HEK293 (cell line): ENCODE measurements around the gene MTOR.

Source experiments
- CTCF ChIA-PET: fragments of 350-600 bp; formaldehyde crosslinking; extraction: SDS; loops from one replicate; lab custom pipeline; 2021; ENCODE audit warnings: antibody characterized with exemption; lab: Yijun Ruan, JAX
- POLR2A ChIA-PET: fragments of 300-600 bp; formaldehyde crosslinking; extraction: SDS; loops from one replicate; lab custom pipeline; 2020; ENCODE audit warnings: antibody characterized with exemption, inconsistent platforms; lab: Yijun Ruan, JAX
- H3K27ac ChIP-seq: fragments of 200-500 bp; sonication (Bioruptor generic); 2 replicates; pipeline ENCODE4 v1.5.1; 2014; ENCODE audit warnings: low read depth, low read length, control low read depth, inconsistent platforms; ENCODE audit errors: extremely low read depth
- H3K36me3 ChIP-seq, 2 experiments: fragments of 200-500 bp in 1 of 2; sonication (Bioruptor generic) in 1 of 2; 1 replicate in 1 of 2; 2 replicates in 1 of 2; pipeline ENCODE4 v1.5.1; 2014 to 2017; ENCODE audit warnings: inconsistent platforms in 2 of 2, low read length in 2 of 2; ENCODE audit not compliant: control insufficient read depth in 2 of 2, insufficient read depth in 1 of 2
- H3K4me1 ChIP-seq: fragments of 200-500 bp; sonication (Bioruptor generic); 2 replicates; pipeline ENCODE4 v1.5.1; 2014; ENCODE audit warnings: mild to moderate bottlenecking, low read length, inconsistent platforms; ENCODE audit not compliant: control insufficient read depth, insufficient read depth
- H3K4me3 ChIP-seq: 2 replicates; pipeline ENCODE4 v1.5.1; 2011; ENCODE audit warnings: low read depth, mild to moderate bottlenecking, control low read depth, low read length, moderate library complexity
- H3K9me3 ChIP-seq: fragments of 200-500 bp; sonication (Bioruptor generic); 2 replicates; pipeline ENCODE4 v1.5.1; 2014; ENCODE audit warnings: low read depth, low read length, inconsistent platforms; ENCODE audit not compliant: control insufficient read depth, insufficient read depth
- EGR2 ChIP-seq: fragments of 450-650 bp; formaldehyde crosslinking; IDR thresholded peaks from 2 replicates; pipeline ENCODE4 v1.5.1; 2016; ENCODE audit warnings: low read depth, missing biosample characterization, missing genetic modification characterization
- GLI2 ChIP-seq: fragments of 450-650 bp; formaldehyde crosslinking; IDR thresholded peaks from 2 replicates; pipeline ENCODE4; 2017; ENCODE audit warnings: missing biosample characterization, missing genetic modification characterization, low read depth, borderline replicate concordance
- GLI4 ChIP-seq: fragments of 450-650 bp; formaldehyde crosslinking; IDR thresholded peaks from 2 replicates; pipeline ENCODE4 v1.5.1; 2016; ENCODE audit warnings: missing biosample characterization, missing genetic modification characterization
- KLF7 ChIP-seq: fragments of 450-650 bp; formaldehyde crosslinking; IDR thresholded peaks from 2 replicates; pipeline ENCODE4 v1.5.1; 2016; ENCODE audit warnings: missing biosample characterization, missing genetic modification characterization, borderline replicate concordance
- MYNN ChIP-seq: fragments of 450-650 bp; formaldehyde crosslinking; IDR thresholded peaks from 2 replicates; pipeline ENCODE4 v1.5.1; 2016; ENCODE audit warnings: missing biosample characterization, missing genetic modification characterization, borderline replicate concordance
- REPIN1 ChIP-seq: fragments of 450-650 bp; formaldehyde crosslinking; IDR thresholded peaks from 2 replicates; pipeline ENCODE4 v1.5.1; 2017; ENCODE audit warnings: missing biosample characterization, missing genetic modification characterization, low read depth
- SCRT1 ChIP-seq: fragments of 450-650 bp; formaldehyde crosslinking; IDR thresholded peaks from 2 replicates; pipeline ENCODE4 v1.5.1; 2016; ENCODE audit warnings: missing biosample characterization, missing genetic modification characterization, borderline replicate concordance
- SETDB1 ChIP-seq: IDR thresholded peaks from one replicate; pipeline ENCODE4 v1.6.1; 2017; ENCODE audit warnings: mild to moderate bottlenecking, low read length, moderate library complexity, mixed read lengths; ENCODE audit not compliant: insufficient read length
- TCF7L2 ChIP-seq: IDR thresholded peaks from 2 replicates; pipeline ENCODE4 v1.6.1; 2011; ENCODE audit warnings: low read depth, mild to moderate bottlenecking, inconsistent platforms, low read length, moderate library complexity, borderline replicate concordance
- TRIM28 ChIP-seq: IDR thresholded peaks from 2 replicates; pipeline ENCODE4 v1.6.1; 2011; ENCODE audit warnings: low read length, control low read depth, borderline replicate concordance
- ZFP69B ChIP-seq: fragments of 450-650 bp; formaldehyde crosslinking; IDR thresholded peaks from 2 replicates; pipeline ENCODE4 v1.5.1; 2016; ENCODE audit warnings: missing biosample characterization, missing genetic modification characterization
- ZNF184 ChIP-seq: fragments of 450-650 bp; IDR thresholded peaks from 2 replicates; pipeline ENCODE4 v1.5.1; 2018; ENCODE audit warnings: missing biosample characterization, mild to moderate bottlenecking, missing genetic modification characterization
- ZNF2 ChIP-seq: fragments of 450-650 bp; formaldehyde crosslinking; IDR thresholded peaks from 2 replicates; pipeline ENCODE4 v1.5.1; 2016; ENCODE audit warnings: missing biosample characterization, missing genetic modification characterization
- ZNF311 ChIP-seq: fragments of 450-650 bp; formaldehyde crosslinking; IDR thresholded peaks from 2 replicates; pipeline ENCODE4 v1.5.1; 2017; ENCODE audit warnings: missing biosample characterization, missing genetic modification characterization, borderline replicate concordance
- ZNF324 ChIP-seq: fragments of 450-650 bp; formaldehyde crosslinking; IDR thresholded peaks from 2 replicates; pipeline ENCODE4 v1.5.1; 2016; ENCODE audit warnings: missing biosample characterization, missing genetic modification characterization
- ZNF354C ChIP-seq: fragments of 450-650 bp; formaldehyde crosslinking; IDR thresholded peaks from 2 replicates; pipeline ENCODE4 v1.5.1; 2016; ENCODE audit warnings: missing biosample characterization, missing genetic modification characterization, low read depth, borderline replicate concordance
- ZNF501 ChIP-seq: fragments of 450-650 bp; formaldehyde crosslinking; IDR thresholded peaks from 2 replicates; pipeline ENCODE4 v1.5.1; 2016; ENCODE audit warnings: missing biosample characterization, missing genetic modification characterization
- ZNF626 ChIP-seq: fragments of 450-650 bp; sonication (Bioruptor Pico); formaldehyde crosslinking; IDR thresholded peaks from 2 replicates; pipeline ENCODE4 v1.5.1; 2018; ENCODE audit warnings: missing biosample characterization, missing genetic modification characterization, inconsistent platforms
- ZNF664 ChIP-seq: fragments of 450-650 bp; formaldehyde crosslinking; IDR thresholded peaks from 2 replicates; pipeline ENCODE4 v1.5.1; 2016; ENCODE audit warnings: missing biosample characterization, missing genetic modification characterization
- ZNF830 ChIP-seq: fragments of 450-650 bp; IDR thresholded peaks from 2 replicates; pipeline ENCODE4 v1.5.0; 2018; ENCODE audit warnings: missing biosample characterization, missing genetic modification characterization, low read depth, mild to moderate bottlenecking, moderate library complexity
- ZSCAN5A ChIP-seq: fragments of 450-650 bp; formaldehyde crosslinking; IDR thresholded peaks from 2 replicates; pipeline ENCODE4 v1.5.1; 2016; ENCODE audit warnings: missing biosample characterization, missing genetic modification characterization
- TF ChIP-seq, protein P1 (sequence below): fragments of 450-650 bp; formaldehyde crosslinking; IDR thresholded peaks from 2 replicates; pipeline ENCODE4 v1.5.1; 2016; ENCODE audit warnings: missing biosample characterization, missing genetic modification characterization
- TF ChIP-seq, protein P2 (sequence below): fragments of 450-650 bp; formaldehyde crosslinking; IDR thresholded peaks from 2 replicates; pipeline ENCODE4 v1.5.1; 2016; ENCODE audit warnings: missing biosample characterization, missing genetic modification characterization
- TF ChIP-seq, protein P3 (sequence below): fragments of 450-650 bp; formaldehyde crosslinking; optimal IDR thresholded peaks from 2 replicates; pipeline ENCODE3; 2016; ENCODE audit warnings: missing biosample characterization, mild to moderate bottlenecking, missing genetic modification characterization
- TF ChIP-seq, protein P4 (sequence below): fragments of 450-650 bp; formaldehyde crosslinking; IDR thresholded peaks from 2 replicates; pipeline ENCODE4 v1.5.1; 2016; ENCODE audit warnings: missing biosample characterization, missing genetic modification characterization

The MTOR gene

GRCh38 chr1:11109047-11109760, 153.1 kb downstream of the MTOR start:
- no peak overlapping the region for H3K27ac ChIP-seq
- ChIA-PET POLR2A (no interaction called here), CTCF (interaction anchor here (0.9 to 2.0 kb wide), 2 partner anchors 12 to 71 kb away, joined by 3 to 14 read pairs; no protein-coding TSS in a partner anchor)
- no peaks in the 10 kb centered on the region for H3K9me3 ChIP-seq
- peaks cover 21 to 88% of the 10 kb centered on the region in 2 experiments for H3K36me3 ChIP-seq
- no peak overlapping the region for H3K4me3 ChIP-seq
- no peaks in the 10 kb centered on the region for H3K4me1 ChIP-seq
- TF ChIP-seq TRIM28 (no peak), SETDB1 (no peak), SCRT1 (tag by site-specific recombination) (no peak), MYNN (tag by site-specific recombination) (no peak), ZNF830 (tag by site-specific recombination) (no peak)

DNA sequence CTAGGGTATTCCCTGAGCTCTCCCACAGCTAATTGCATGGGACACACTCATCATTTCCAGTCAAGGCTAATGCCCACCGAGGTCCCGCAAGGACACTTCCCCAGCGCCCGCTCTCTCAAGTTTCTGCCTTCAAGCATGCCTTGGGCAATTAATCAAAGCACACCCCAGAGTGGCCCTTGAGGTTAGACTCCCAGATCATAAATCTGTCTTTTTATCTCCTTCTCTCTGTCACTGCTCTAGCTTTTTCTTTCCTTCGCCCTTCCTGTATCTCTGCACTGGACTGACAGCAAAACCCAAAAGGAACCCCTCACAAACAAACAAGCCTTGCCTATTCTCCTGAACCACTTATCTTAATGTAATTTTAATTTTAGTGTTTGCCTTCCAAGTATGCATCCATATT, 154.8 kb downstream of the MTOR start:
- CTCF ChIA-PET: interaction anchor here (1.3 kb wide), 1 partner anchor 70 kb away, joined by 3 read pairs; no protein-coding TSS in a partner anchor
- Histone ChIP-seq H3K4me1 (no peaks in the 10 kb centered on the region), H3K36me3 (peaks cover 13 to 72% of the 10 kb centered on the region in 2 experiments)
- no peak for TF ChIP-seq EGR2
- TF ChIP-seq, protein P1, sequence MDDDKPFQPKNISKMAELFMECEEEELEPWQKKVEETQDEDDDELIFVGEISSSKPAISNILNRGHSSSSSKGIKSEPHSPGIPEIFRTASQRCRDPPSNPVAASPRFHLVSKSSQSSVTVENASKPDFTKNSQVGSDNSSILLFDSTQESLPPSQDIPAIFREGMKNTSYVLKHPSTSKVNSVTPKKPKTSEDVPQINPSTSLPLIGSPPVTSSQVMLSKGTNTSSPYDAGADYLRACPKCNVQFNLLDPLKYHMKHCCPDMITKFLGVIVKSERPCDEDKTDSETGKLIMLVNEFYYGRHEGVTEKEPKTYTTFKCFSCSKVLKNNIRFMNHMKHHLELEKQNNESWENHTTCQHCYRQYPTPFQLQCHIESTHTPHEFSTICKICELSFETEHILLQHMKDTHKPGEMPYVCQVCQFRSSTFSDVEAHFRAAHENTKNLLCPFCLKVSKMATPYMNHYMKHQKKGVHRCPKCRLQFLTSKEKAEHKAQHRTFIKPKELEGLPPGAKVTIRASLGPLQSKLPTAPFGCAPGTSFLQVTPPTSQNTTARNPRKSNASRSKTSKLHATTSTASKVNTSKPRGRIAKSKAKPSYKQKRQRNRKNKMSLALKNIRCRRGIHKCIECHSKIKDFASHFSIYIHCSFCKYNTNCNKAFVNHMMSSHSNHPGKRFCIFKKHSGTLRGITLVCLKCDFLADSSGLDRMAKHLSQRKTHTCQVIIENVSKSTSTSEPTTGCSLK (tag by site-specific recombination): no peak
- TF ChIP-seq GLI4 (tag by site-specific recombination): no peak
- no peak for TF ChIP-seq ZFP69B (tag by site-specific recombination)
- no peak for TF ChIP-seq MYNN (tag by site-specific recombination)
- no peak for TF ChIP-seq GLI2 (tag by site-specific recombination)
- TF ChIP-seq ZNF626 (tag by site-specific recombination): no peak
- no peak for TF ChIP-seq TCF7L2
- no peak for TF ChIP-seq KLF7 (tag by site-specific recombination)
- TF ChIP-seq ZNF354C (tag by site-specific recombination): no peak
- TF ChIP-seq ZSCAN5A (tag by site-specific recombination): no peak
- TF ChIP-seq ZNF184 (tag by site-specific recombination): no peak
- no peak for TF ChIP-seq ZNF2 (tag by site-specific recombination)
- TF ChIP-seq, all 188 proteins: peak for 0
- H3K27ac ChIP-seq: no peak overlapping the region
- no peaks in the 10 kb centered on the region for H3K9me3 ChIP-seq
- no peak overlapping the region for H3K4me3 ChIP-seq
- POLR2A ChIA-PET: interaction anchor here (1.5 kb wide), 1 partner anchor 8 kb away, joined by 3 read pairs; the partner anchor contains the start of gene EXOSC10

DNA sequence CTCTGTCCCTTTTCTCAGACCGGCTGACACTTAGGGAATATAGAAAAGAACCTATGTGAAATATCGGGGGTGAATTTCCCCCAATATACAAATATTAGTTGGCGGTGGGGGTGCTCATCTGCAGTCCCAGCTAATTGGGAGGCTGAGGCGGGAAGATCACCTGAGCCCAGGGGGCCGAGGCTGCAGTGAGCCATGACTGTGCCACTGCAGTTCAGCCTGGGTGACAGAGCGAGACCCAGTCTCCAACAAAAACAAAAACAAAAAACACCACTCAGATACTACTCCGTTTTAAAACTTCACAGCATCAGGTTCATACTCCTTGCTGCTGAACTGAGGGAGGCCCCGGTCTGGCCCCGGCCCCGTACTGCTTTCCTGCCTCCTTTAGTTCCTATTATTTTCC, 156.8 kb downstream of the MTOR start:
- no peak overlapping the region for H3K4me3 ChIP-seq
- POLR2A ChIA-PET: no interaction called here
- TF ChIP-seq ZNF311 (tag by site-specific recombination) (no peak), ZNF501 (tag by site-specific recombination) (no peak), ZNF664 (tag by site-specific recombination) (no peak), ZNF324 (tag by site-specific recombination) (no peak), REPIN1 (tag by site-specific recombination) (no peak)
- TF ChIP-seq, protein P2, sequence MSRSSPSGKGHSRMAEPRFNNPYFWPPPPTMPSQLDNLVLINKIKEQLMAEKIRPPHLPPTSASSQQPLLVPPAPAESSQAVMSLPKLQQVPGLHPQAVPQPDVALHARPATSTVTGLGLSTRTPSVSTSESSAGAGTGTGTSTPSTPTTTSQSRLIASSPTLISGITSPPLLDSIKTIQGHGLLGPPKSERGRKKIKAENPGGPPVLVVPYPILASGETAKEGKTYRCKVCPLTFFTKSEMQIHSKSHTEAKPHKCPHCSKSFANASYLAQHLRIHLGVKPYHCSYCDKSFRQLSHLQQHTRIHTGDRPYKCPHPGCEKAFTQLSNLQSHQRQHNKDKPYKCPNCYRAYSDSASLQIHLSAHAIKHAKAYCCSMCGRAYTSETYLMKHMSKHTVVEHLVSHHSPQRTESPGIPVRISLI (tag by site-specific recombination): no peak
- TF ChIP-seq, protein P3, sequence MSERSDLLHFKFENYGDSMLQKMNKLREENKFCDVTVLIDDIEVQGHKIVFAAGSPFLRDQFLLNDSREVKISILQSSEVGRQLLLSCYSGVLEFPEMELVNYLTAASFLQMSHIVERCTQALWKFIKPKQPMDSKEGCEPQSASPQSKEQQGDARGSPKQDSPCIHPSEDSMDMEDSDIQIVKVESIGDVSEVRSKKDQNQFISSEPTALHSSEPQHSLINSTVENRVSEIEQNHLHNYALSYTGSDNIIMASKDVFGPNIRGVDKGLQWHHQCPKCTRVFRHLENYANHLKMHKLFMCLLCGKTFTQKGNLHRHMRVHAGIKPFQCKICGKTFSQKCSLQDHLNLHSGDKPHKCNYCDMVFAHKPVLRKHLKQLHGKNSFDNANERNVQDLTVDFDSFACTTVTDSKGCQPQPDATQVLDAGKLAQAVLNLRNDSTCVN: no peak
- TF ChIP-seq, protein P4, sequence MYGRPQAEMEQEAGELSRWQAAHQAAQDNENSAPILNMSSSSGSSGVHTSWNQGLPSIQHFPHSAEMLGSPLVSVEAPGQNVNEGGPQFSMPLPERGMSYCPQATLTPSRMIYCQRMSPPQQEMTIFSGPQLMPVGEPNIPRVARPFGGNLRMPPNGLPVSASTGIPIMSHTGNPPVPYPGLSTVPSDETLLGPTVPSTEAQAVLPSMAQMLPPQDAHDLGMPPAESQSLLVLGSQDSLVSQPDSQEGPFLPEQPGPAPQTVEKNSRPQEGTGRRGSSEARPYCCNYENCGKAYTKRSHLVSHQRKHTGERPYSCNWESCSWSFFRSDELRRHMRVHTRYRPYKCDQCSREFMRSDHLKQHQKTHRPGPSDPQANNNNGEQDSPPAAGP (tag by site-specific recombination): no peak

More for the DNA sequence above, 156.8 kb downstream of the MTOR start:
- peaks cover 7 to 53% of the 10 kb centered on the region in 2 experiments for H3K36me3 ChIP-seq
- H3K9me3 ChIP-seq: no peaks in the 10 kb centered on the region
- CTCF ChIA-PET: no interaction called here
- no peak overlapping the region for H3K27ac ChIP-seq
- H3K4me1 ChIP-seq: no peaks in the 10 kb centered on the region
